Iris pigment epithelial cell (primary cell): ENCODE results near the gene SOX10.
A peak's percentile ranks its signal among the peaks of the same experiment; 100 is the strongest.

Experiments used
- DNase-seq: peaks from one replicate; pipeline ENCODE4 v3.0.0-alpha.2; 2011; ENCODE audit warnings: low read depth

Gene SOX10

GRCh38 chr22:38016182-38017151 lies 32.1 kb upstream of the SOX10 start:
- DNase-seq = peak; percentile 27

- no peak for DNase-seq
Measured at GRCh38 chr22:38014083-38014482, 29.7 kb upstream of the SOX10 start.

GRCh38 chr22:38012604-38013072 lies 28.3 kb upstream of the SOX10 start:
- DNase-seq = peak; percentile 65

GRCh38 chr22:38009000-38009806 lies 24.8 kb upstream of the SOX10 start:
- no peak for DNase-seq

GRCh38 chr22:38007330-38007902 lies 23.1 kb upstream of the SOX10 start:
- no peak for DNase-seq

GRCh38 chr22:38006906-38007305 lies 22.6 kb upstream of the SOX10 start:
- no peak for DNase-seq

GRCh38 chr22:38005943-38006342 lies 21.6 kb upstream of the SOX10 start:
- no peak for DNase-seq

GRCh38 chr22:37999640-38000272 lies 15.4 kb upstream of the SOX10 start:
- peak; percentile 64 for DNase-seq

- DNase-seq = no peak
Measured at GRCh38 chr22:37999236-37999635, 14.9 kb upstream of the SOX10 start.

- DNase-seq = no peak
Measured at GRCh38 chr22:37998543-37998942, 14.2 kb upstream of the SOX10 start.

- no peak for DNase-seq
Measured at GRCh38 chr22:37996515-37997246, 12.3 kb upstream of the SOX10 start.

GRCh38 chr22:37996079-37996478 lies 11.7 kb upstream of the SOX10 start:
- DNase-seq = no peak

GRCh38 chr22:37995460-37995859 lies 11.1 kb upstream of the SOX10 start:
- no peak for DNase-seq

GRCh38 chr22:37994982-37995381 lies 10.6 kb upstream of the SOX10 start:
- DNase-seq = no peak

GRCh38 chr22:37994049-37994448 lies 9.7 kb upstream of the SOX10 start:
- DNase-seq = no peak

GRCh38 chr22:37991731-37992442 lies 7.5 kb upstream of the SOX10 start:
- DNase-seq = no peak

- no peak for DNase-seq
Measured at GRCh38 chr22:37990862-37991261, 6.5 kb upstream of the SOX10 start.

GRCh38 chr22:37990301-37990700 lies 5.9 kb upstream of the SOX10 start:
- no peak for DNase-seq

GRCh38 chr22:37989146-37990045 lies 5.0 kb upstream of the SOX10 start:
- no peak for DNase-seq

GRCh38 chr22:37986371-37986770 lies 2.0 kb upstream of the SOX10 start:
- DNase-seq = no peak
